Kidney (tissue), 14 donors: Measurements from ENCODE around the gene SERPINA3. TPM values are rescaled to one million over a fixed set of nuclear protein-coding genes. Genes with fewer than 3 reads are reported as not detected.

Experiments
- DNase-seq, 5 donors: peaks; one replicate each; pipeline ENCODE4 v3.0.0-alpha.2; 2013 to 2020
- FAIRE-seq: peaks from 2 replicates; lab custom pipeline; 2012; peaks lifted over from hg19 to GRCh38; lab: Jason Lieb, UNC
- H3K27ac ChIP-seq, 2 donors: one replicate each; pipeline ENCODE4 v1.7.0; 2013; ENCODE audit warnings: low read depth in 2 of 2, low read length in 2 of 2, inconsistent platforms in 1 of 2
- H3K27me3 ChIP-seq: one replicate; pipeline ENCODE4 v1.7.1; 2013; ENCODE audit warnings: low read length, inconsistent platforms; ENCODE audit not compliant: control insufficient read depth, insufficient read depth
- H3K36me3 ChIP-seq, 3 donors: one replicate each; pipeline versions ENCODE4 v1.7.0 to v1.7.1; 2013; ENCODE audit warnings: low read length in 3 of 3, control low read depth in 1 of 3, inconsistent platforms in 1 of 3; ENCODE audit not compliant: insufficient read depth in 3 of 3, control insufficient read depth in 2 of 3
- H3K4me1 ChIP-seq, 3 donors: one replicate each; pipeline versions ENCODE4 v1.7.0 to v1.7.1; 2013; ENCODE audit warnings: low read length in 3 of 3, inconsistent platforms in 1 of 3, low read depth in 1 of 3; ENCODE audit not compliant: control insufficient read depth in 2 of 3, insufficient read depth in 2 of 3
- H3K4me3 ChIP-seq, 3 donors: one replicate each; pipeline versions ENCODE4 v1.7.0 to v1.8.1; 2013; ENCODE audit warnings: low read length in 3 of 3, control low read depth in 1 of 3, inconsistent platforms in 1 of 3
- H3K9ac ChIP-seq, 3 donors: one replicate each; pipeline versions ENCODE4 v1.7.0 to v1.7.1; 2013; ENCODE audit warnings: low read length in 3 of 3, control low read depth in 1 of 3, inconsistent platforms in 1 of 3
- H3K9me3 ChIP-seq, 3 donors: one replicate each; pipeline versions ENCODE4 v1.7.0 to v1.7.1; 2013; ENCODE audit warnings: low read length in 3 of 3, control low read depth in 1 of 3, inconsistent platforms in 1 of 3; ENCODE audit not compliant: control insufficient read depth in 2 of 3, insufficient read depth in 1 of 3
- intact Hi-C: fragments of 100-400 bp; cut with DNase I; formaldehyde crosslinking; loops from one replicate; pipeline ENCODE4 v1.11.1; 2022
- polyA plus RNA-seq: library from polyadenylated mRNA; stranded (reverse); fragments of 350-450 nt; fragmentation: Illumina TruSeq; extraction: RNeasy Lipid Tissue Mini Kit (QIAGEN cat#74804); gene quantifications from one replicate; pipeline ENCODE4 v1.2.3, GENCODE V29; 2014; ENCODE audit warnings: low read depth, low replicate concordance; ENCODE audit not compliant: insufficient read depth
- total RNA-seq: library from RNA; stranded (reverse); fragmentation: NEBNext Ultra II Directional; extraction: Animal tissue kit (Norgen Biotek cat#: 25700); gene quantifications from one replicate; pipeline ENCODE4 v1.2.1, GENCODE V29; 2021
- TF ChIP-seq, protein P1 (sequence below): IDR thresholded peaks from 3 replicates; pipeline ENCODE4 v1.5.1; 2012; ENCODE audit warnings: mild to moderate bottlenecking, moderate library complexity, borderline replicate concordance; ENCODE audit not compliant: insufficient read depth; ENCODE audit errors: extremely low read depth
- donor health status: control.
- donor health status: control.
- donor health status: control.
- donor health status: control.
- donor health status: control.
- donor health status: DM: yes; HTN: yes; CAD: no.
- donor health status: Normal renal cell carcinoma (clear cell type).

Gene SERPINA3
- total and polyA plus RNA-seq, 2 donors from 2014 or later: 786 to 1,762 TPM

DNA sequence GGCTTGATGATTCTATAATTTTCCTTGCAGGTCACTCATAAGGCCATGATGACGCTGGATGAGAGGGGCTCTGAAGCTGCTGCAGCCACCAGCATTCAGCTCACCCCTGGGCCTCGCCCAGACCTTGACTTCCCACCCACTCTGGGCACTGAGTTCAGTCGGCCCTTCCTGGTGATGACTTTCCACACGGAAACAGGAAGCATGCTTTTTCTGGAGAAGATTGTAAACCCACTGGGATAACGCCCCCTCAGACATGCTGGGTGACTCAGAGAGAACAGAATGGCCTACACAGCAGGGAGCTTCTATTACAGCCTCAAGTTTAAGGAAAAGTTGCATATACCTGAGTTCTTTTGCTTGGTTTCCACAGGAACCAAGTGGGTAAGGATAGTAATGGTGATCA lies 34.3 kb downstream of the SERPINA3 start:
- no peak overlapping the region for H3K9ac ChIP-seq
- FAIRE-seq: no peak
- DNase-seq: no peak
- TF ChIP-seq, protein P1, sequence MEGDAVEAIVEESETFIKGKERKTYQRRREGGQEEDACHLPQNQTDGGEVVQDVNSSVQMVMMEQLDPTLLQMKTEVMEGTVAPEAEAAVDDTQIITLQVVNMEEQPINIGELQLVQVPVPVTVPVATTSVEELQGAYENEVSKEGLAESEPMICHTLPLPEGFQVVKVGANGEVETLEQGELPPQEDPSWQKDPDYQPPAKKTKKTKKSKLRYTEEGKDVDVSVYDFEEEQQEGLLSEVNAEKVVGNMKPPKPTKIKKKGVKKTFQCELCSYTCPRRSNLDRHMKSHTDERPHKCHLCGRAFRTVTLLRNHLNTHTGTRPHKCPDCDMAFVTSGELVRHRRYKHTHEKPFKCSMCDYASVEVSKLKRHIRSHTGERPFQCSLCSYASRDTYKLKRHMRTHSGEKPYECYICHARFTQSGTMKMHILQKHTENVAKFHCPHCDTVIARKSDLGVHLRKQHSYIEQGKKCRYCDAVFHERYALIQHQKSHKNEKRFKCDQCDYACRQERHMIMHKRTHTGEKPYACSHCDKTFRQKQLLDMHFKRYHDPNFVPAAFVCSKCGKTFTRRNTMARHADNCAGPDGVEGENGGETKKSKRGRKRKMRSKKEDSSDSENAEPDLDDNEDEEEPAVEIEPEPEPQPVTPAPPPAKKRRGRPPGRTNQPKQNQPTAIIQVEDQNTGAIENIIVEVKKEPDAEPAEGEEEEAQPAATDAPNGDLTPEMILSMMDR: no peak
- no peaks in the 10 kb centered on the region for H3K4me1 ChIP-seq
- intact Hi-C loops: no loop called here
- no peak overlapping the region for H3K27ac ChIP-seq
- H3K4me3 ChIP-seq: no peak overlapping the region
- H3K36me3 ChIP-seq: no peaks in the 10 kb centered on the region
- peaks cover 0 to 3% (median 0%) of the 10 kb centered on the region in 3 donors for H3K9me3 ChIP-seq
- no peaks in the 10 kb centered on the region for H3K27me3 ChIP-seq

DNA sequence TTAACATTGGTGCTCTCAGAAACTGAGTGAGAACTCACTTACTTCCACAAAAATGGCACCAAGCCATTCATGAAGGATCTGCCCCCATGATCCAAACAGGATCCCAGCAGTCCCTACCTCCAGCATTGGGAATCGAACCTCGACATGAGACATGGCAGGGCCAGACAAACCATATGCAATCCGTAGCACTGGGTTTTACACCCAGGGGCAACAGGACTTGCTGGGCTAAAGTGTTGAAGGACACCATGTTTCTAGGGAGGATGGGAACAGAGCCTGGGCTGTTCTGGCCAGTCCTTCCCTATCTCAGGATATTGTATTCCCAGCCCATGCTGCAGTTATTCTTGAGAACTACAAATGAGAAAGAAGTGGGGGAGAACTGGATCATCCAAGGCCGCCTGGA lies 36.6 kb downstream of the SERPINA3 start:
- FAIRE-seq (no peak), DNase-seq (no peak)
- intact Hi-C loops: no loop called here
- no peaks in the 10 kb centered on the region for H3K36me3 ChIP-seq
- TF ChIP-seq, protein P1: no peak
- H3K4me3 ChIP-seq: no peak overlapping the region
- H3K27ac ChIP-seq: no peak overlapping the region
- no peaks in the 10 kb centered on the region for H3K4me1 ChIP-seq
- peaks cover 0 to 3% (median 0%) of the 10 kb centered on the region in 3 donors for H3K9me3 ChIP-seq
- H3K9ac ChIP-seq: no peak overlapping the region
- H3K27me3 ChIP-seq: no peaks in the 10 kb centered on the region

DNA sequence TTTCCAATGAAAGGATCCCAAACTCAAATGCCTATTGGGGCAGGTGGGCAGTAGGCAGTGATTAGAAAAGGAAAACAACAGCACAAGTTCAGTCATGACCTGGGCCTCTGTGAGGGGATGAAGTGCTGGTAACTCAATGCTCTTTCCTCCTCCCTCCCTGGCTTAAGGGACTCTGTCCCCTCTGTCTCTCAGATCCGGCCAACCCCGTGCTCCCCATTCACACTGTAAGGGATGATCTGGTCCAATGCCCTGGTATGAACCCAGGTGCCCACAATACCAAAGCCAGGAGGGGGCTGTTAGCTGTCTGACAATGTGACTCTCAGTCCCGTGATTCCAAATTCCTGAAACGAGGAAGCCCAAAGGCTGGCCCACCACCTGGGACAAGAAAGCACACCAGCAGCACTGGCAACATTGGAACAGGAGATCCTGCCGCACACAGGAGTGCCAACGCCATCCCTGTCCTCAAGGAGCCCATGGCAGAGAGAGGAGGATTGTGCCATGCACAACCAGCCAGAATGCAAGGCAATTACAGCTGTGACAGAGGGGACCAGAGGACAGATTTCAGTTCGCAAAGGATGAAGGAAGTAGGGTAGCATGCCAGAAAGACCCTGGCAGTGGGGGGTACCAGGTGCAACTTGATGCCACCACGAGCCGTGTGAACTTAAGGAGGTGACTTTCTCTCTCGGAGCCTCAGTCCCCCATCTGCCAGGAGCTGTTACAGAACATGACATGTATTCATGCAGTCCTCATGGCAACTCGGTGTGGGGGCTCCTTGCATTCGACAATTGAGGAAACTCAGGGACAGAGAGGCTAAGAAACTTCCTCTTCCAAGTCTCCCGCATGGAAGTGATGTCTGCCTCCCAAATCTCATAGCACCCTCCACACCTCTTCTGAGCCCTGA lies 37.6 kb downstream of the SERPINA3 start:
- Histone ChIP-seq H3K4me1 (no peaks in the 10 kb centered on the region), H3K9ac (no peak overlapping the region), H3K27me3 (no peaks in the 10 kb centered on the region), H3K36me3 (no peaks in the 10 kb centered on the region), H3K4me3 (no peak overlapping the region), H3K27ac (no peak overlapping the region), H3K9me3 (peaks cover 0 to 3% (median 0%) of the 10 kb centered on the region in 3 donors)
- TF ChIP-seq, protein P1: no peak
- intact Hi-C loops: no loop called here
- FAIRE-seq (no peak), DNase-seq (no peak)
